Stimulated activated memory B cell treated with anti-CD40 and anti-IgM and Interleukin-4, amounts not matched to agents 10 μg/mL and 1 μg/mL and 100 μg/mL, for 72 hours (primary cell): ENCODE results near the gene TFAM.
"Not testable (repeated sequence)": the region's sequence is repeated elsewhere in the genome, so short reads cannot be mapped to it uniquely, and the experiment has no call there.

Experiments
- ATAC-seq: fragments of 150-1000 bp; cut with Tn5 transposase; 2 replicates; pipeline ENCODE4 v1.10.0; 2021
- H3K27ac Mint-ChIP-seq: one replicate; pipeline ENCODE4 v1.8.0; 2022; ENCODE audit warnings: mild to moderate bottlenecking, mixed read lengths
- H3K27me3 Mint-ChIP-seq: one replicate; pipeline ENCODE4 v1.8.0; 2022; ENCODE audit warnings: mixed read lengths
- H3K36me3 Mint-ChIP-seq: one replicate; pipeline ENCODE4 v1.8.0; 2022; ENCODE audit warnings: mixed read lengths
- H3K4me1 Mint-ChIP-seq: one replicate; pipeline ENCODE4 v1.8.0; 2022; ENCODE audit warnings: mixed read lengths
- H3K4me3 Mint-ChIP-seq: one replicate; pipeline ENCODE4 v1.8.0; 2022; ENCODE audit warnings: mild to moderate bottlenecking, moderate library complexity, mixed read lengths
- H3K9me3 Mint-ChIP-seq: one replicate; pipeline ENCODE4 v1.8.0; 2022; ENCODE audit warnings: mixed read lengths

The TFAM gene

GRCh38 chr10:58397830-58398229, 12.6 kb downstream of the TFAM start:
- H3K4me1 Mint-ChIP-seq: no peaks in the 10 kb centered on the region
- H3K4me3 Mint-ChIP-seq: no peak overlapping the region
- ATAC-seq: no peak
- H3K36me3 Mint-ChIP-seq: peaks cover 63% of the 10 kb centered on the region
- H3K9me3 Mint-ChIP-seq: no peaks in the 10 kb centered on the region
- H3K27ac Mint-ChIP-seq: no peak overlapping the region
- H3K27me3 Mint-ChIP-seq: no peaks in the 10 kb centered on the region

- H3K9me3 Mint-ChIP-seq: no peaks in the 10 kb centered on the region
- H3K27me3 Mint-ChIP-seq: no peaks in the 10 kb centered on the region
- H3K36me3 Mint-ChIP-seq: peaks cover 56% of the 10 kb centered on the region
- H3K4me1 Mint-ChIP-seq: no peaks in the 10 kb centered on the region
- H3K27ac Mint-ChIP-seq: no peak overlapping the region
- ATAC-seq: no peak
- H3K4me3 Mint-ChIP-seq: no peak overlapping the region
Observed at GRCh38 chr10:58399410-58399809, 14.2 kb downstream of the TFAM start.

DNA sequence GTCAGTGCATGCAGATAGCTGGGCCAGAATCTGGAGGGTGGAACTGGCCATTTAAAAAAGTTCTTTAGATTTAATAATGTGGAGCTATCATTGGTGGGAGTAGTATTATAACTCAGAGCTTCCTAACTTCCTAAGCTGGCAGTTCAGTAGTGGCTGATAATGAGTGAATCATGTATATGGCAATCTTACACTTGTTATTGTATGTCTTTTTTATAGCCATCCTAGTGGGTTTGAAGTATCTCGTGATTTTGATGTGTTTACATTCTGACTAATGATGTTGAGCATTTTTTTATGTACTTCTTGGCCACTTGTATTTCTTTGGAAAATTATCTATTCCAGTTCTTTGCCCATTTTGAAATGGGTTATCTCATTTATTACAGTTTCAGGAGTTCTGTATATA, 15.4 kb downstream of the TFAM start:
- ATAC-seq: no peak
- Mint-ChIP-seq H3K36me3 (peaks cover 47% of the 10 kb centered on the region), H3K27ac (no peak overlapping the region), H3K27me3 (no peaks in the 10 kb centered on the region), H3K4me3 (no peak overlapping the region), H3K9me3 (no peaks in the 10 kb centered on the region), H3K4me1 (no peaks in the 10 kb centered on the region)

- H3K27ac Mint-ChIP-seq: no peak overlapping the region
- H3K36me3 Mint-ChIP-seq: peaks cover 25% of the 10 kb centered on the region
- no peak overlapping the region for H3K4me3 Mint-ChIP-seq
- no peaks in the 10 kb centered on the region for H3K9me3 Mint-ChIP-seq
- ATAC-seq: no peak
- H3K27me3 Mint-ChIP-seq: no peaks in the 10 kb centered on the region
- no peaks in the 10 kb centered on the region for H3K4me1 Mint-ChIP-seq
Observed at GRCh38 chr10:58404001-58404400, 18.8 kb downstream of the TFAM start.

DNA sequence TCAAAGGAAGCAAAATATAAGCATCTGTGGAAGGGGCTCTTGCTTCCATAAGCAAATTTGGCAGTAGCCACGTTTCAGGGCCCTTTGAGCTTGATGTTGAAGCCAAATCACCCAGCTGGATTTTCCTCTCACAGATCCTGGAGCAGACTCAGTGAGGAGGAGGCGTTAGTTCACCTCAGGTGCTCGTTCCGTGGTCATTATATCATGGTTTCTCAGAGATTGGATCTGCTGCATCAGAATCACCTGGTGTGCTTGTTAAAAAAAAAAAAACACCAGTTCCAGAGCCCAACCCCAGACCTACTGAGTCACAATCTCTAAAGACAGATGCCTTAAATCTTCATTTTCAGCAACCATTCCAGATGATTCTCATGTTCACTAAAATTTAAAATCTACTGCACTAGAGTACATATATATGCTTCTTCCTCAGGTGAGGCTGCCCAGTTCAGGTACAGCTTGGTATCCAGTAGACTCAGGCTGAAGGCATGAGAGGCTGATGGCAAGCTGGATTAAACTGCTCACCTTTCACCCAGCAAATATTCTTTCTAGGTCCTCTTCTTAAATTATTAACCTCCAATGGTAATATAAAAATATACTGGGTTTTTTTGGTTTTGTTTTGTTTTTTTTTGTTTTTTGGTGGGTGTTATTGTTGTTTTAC, 24.9 kb downstream of the TFAM start:
- Mint-ChIP-seq H3K27ac (no peak overlapping the region), H3K27me3 (peaks cover under 1% of the 10 kb centered on the region), H3K36me3 (no peaks in the 10 kb centered on the region), H3K4me1 (no peaks in the 10 kb centered on the region), H3K4me3 (no peak overlapping the region), H3K9me3 (peaks cover 3% of the 10 kb centered on the region)
- no peak for ATAC-seq

DNA sequence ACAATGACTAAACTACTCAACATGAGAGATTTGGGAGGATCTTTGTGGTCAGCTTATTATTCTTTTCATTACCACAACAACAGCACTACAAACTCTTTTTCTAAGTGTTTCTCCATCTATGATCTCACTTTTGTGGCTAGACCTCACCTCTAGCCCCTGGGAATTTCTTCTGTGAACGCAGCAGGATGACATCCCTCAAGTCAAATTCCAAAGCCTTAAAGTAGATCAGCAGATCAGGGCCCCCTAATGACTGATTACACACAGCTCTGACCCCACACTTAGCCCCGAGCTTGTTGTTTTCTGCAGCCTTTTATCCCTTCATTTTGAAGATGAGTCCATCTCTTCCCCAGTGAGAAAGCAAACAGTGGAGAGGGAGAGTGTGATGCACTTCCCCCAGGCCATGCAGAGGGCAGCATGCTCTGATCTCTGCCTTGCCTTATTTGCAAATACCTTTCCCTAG, 27.3 kb downstream of the TFAM start:
- Mint-ChIP-seq H3K9me3 (peaks cover 3% of the 10 kb centered on the region), H3K27me3 (peaks cover 14% of the 10 kb centered on the region), H3K27ac (no peak overlapping the region), H3K36me3 (no peaks in the 10 kb centered on the region), H3K4me3 (no peak overlapping the region), H3K4me1 (no peaks in the 10 kb centered on the region)
- ATAC-seq: no peak

GRCh38 chr10:58414270-58415041, 29.2 kb downstream of the TFAM start:
- Mint-ChIP-seq H3K9me3 (peaks cover 8% of the 10 kb centered on the region), H3K4me1 (no peaks in the 10 kb centered on the region), H3K27me3 (peaks cover 14% of the 10 kb centered on the region), H3K27ac (no peak overlapping the region), H3K4me3 (no peak overlapping the region), H3K36me3 (no peaks in the 10 kb centered on the region)
- ATAC-seq: no peak

DNA sequence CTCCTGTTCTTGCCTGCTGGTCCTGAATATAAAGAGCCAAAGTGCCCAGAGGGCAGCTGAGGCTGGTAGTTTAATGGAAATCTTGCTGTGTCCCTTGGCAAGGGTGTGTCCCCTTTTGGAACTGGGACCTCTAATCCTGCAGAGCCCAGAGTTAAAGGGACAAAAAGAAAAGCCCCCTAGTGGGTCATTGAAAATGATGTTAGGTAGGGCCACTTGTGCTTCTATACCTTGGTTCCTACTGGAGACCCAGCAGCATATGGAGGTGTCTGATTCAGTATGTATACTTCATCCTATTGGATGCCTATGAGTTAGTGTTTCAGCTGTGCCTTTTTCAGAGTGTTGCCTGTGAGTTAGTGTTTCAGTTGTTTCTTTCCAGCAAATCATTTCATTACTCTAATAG, 30.5 kb downstream of the TFAM start:
- no peak overlapping the region for H3K27ac Mint-ChIP-seq
- no peaks in the 10 kb centered on the region for H3K36me3 Mint-ChIP-seq
- no peaks in the 10 kb centered on the region for H3K4me1 Mint-ChIP-seq
- H3K4me3 Mint-ChIP-seq: no peak overlapping the region
- peaks cover 14% of the 10 kb centered on the region for H3K27me3 Mint-ChIP-seq
- peaks cover 13% of the 10 kb centered on the region for H3K9me3 Mint-ChIP-seq
- no peak for ATAC-seq

DNA sequence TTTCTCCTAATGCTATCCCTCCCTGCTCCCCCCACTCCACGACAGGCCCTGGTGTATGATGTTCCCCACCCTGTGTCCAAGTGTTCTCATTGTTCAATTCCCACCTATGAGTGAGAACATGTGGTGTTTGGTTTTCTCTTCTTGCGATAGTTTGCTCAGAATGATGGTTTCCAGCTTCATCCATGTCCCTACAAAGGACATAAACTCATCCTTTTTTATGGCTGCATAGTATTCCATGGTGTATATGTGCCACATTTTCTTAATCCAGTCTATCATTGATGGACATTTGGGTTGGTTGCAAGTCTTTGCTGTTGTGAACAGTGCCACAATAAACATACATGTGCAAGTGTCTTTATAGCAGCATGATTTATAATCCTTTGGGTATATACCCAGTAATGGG, 32.7 kb downstream of the TFAM start:
- not testable (repeated sequence) for H3K4me1 Mint-ChIP-seq, H3K27ac Mint-ChIP-seq, H3K4me3 Mint-ChIP-seq, ATAC-seq, H3K36me3 Mint-ChIP-seq
- Mint-ChIP-seq H3K27me3 (peaks cover 14% of the 10 kb centered on the region), H3K9me3 (peaks cover 11% of the 10 kb centered on the region)

- H3K9me3 Mint-ChIP-seq: peaks cover 14% of the 10 kb centered on the region
- no peak overlapping the region for H3K4me3 Mint-ChIP-seq
- H3K27ac Mint-ChIP-seq: no peak overlapping the region
- H3K27me3 Mint-ChIP-seq: no peaks in the 10 kb centered on the region
- ATAC-seq: no peak
- H3K36me3 Mint-ChIP-seq: no peaks in the 10 kb centered on the region
- no peaks in the 10 kb centered on the region for H3K4me1 Mint-ChIP-seq
Observed at GRCh38 chr10:58424176-58424575, 39.0 kb downstream of the TFAM start.

DNA sequence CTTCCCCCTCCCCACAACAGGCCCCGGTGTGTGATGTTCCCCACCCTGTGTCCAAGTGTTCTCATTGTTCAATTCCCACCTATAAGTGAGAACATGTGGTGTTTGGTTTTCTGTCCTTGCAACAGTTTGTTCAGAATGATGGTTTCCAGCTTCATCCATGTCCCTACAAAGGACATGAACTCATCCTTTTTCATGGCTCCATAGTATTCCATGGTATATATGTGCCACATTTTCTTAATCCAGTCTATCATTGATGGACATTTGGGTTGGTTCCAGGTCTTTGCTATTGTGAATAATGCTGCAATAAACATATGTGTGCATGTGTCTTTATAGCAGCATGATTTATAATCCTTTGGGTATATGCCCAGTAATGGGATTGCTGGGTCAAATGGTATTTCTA, 43.2 kb downstream of the TFAM start:
- H3K27ac Mint-ChIP-seq, H3K4me1 Mint-ChIP-seq, H3K36me3 Mint-ChIP-seq, H3K9me3 Mint-ChIP-seq, H3K4me3 Mint-ChIP-seq, ATAC-seq: not testable (repeated sequence)
- peaks cover 13% of the 10 kb centered on the region for H3K27me3 Mint-ChIP-seq

DNA sequence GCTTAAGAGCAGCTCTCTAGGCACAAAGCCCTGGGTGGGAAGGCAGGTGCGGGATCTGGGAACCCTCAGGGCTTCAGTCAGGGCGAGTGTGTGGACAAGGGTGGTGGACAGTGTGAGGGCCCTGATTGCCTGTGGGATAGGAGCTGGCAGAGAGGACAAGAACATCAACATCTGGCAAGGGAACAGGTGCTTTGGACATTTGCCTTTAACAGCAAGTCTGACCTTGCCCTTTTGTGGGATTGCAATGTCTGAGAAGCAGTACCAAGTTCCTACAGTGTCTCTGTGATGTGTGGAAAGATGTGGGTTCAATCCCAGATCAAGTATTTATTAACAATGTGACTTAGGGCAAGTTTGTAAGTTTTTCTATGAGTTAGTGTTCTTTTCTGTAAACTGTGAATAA, 46.7 kb downstream of the TFAM start:
- Mint-ChIP-seq H3K36me3 (no peaks in the 10 kb centered on the region), H3K27ac (no peak overlapping the region), H3K4me1 (no peaks in the 10 kb centered on the region), H3K9me3 (peaks cover 2% of the 10 kb centered on the region), H3K27me3 (peaks cover 25% of the 10 kb centered on the region), H3K4me3 (no peak overlapping the region)
- no peak for ATAC-seq

DNA sequence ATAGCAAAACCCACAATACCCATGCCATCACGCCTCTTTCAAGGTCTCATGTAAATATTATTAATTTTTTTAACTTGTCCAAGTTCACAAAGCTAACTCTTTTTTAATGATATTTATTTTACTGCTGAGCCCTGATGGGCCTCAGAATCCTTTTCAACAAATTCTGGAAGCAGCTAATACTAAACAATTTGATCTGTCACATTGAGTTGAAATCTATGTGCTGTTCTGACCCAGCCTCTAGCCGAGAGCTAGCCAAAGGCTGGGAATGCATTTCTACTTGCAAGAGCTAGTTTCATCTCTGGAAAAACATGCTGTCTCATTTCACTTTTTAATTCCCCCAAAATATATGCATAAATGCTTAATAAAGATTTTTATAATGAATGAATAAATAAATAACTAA, 47.9 kb downstream of the TFAM start:
- Mint-ChIP-seq H3K9me3 (peaks cover 2% of the 10 kb centered on the region), H3K27me3 (peaks cover 35% of the 10 kb centered on the region), H3K4me3 (no peak overlapping the region)

DNA sequence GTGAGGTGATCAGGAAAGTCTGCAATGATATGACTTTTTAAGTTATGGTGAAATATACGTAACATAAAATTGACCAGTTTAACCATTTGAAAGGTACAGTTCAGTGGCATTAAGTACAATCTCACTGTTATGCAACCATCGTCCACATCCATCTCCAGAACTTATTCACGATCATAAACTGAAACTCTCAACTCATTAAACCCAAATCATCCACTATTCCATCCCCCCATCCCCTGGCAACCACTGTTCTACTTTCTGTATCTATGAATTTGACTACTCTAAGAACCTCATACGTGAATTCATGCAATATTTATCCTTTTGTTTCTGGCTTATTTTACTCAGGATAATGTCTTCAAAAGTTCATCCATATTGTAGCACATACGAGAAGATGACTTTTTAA, 48.4 kb downstream of the TFAM start:
- no peaks in the 10 kb centered on the region for H3K4me1 Mint-ChIP-seq
- H3K36me3 Mint-ChIP-seq: no peaks in the 10 kb centered on the region
- H3K9me3 Mint-ChIP-seq: no peaks in the 10 kb centered on the region
- H3K27me3 Mint-ChIP-seq: peaks cover 35% of the 10 kb centered on the region
- H3K4me3 Mint-ChIP-seq: no peak overlapping the region
- H3K27ac Mint-ChIP-seq: no peak overlapping the region
- ATAC-seq: no peak

More for the DNA sequence above, 47.9 kb downstream of the TFAM start:
- no peaks in the 10 kb centered on the region for H3K36me3 Mint-ChIP-seq
- H3K27ac Mint-ChIP-seq: no peak overlapping the region
- no peaks in the 10 kb centered on the region for H3K4me1 Mint-ChIP-seq
- no peak for ATAC-seq

GRCh38 chr10:58435297-58435985, 50.2 kb downstream of the TFAM start:
- H3K4me3 Mint-ChIP-seq: no peak overlapping the region
- ATAC-seq: no peak
- no peaks in the 10 kb centered on the region for H3K36me3 Mint-ChIP-seq
- H3K9me3 Mint-ChIP-seq: peaks cover 6% of the 10 kb centered on the region
- no peak overlapping the region for H3K27ac Mint-ChIP-seq
- H3K4me1 Mint-ChIP-seq: no peaks in the 10 kb centered on the region
- H3K27me3 Mint-ChIP-seq: peaks cover 35% of the 10 kb centered on the region

DNA sequence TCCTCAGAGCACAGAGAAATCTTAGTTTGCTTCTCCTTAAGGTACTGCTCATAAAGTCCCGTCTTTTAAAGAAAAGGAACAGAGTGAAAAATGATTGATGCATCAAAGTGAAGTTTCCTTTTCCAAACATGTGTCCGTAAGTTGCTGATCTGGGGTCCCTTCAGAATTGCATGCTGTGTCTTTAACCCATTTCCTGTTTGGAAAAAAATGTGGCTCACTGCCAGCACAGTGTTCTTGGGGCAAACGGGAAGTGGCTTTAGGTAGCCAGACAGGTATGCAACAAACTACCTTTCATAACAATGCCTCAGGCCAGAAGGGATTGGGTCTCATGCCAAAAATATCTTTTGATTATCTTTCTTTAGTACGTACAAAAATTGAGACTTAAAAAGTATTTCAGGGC, 50.9 kb downstream of the TFAM start:
- ATAC-seq: no peak
- Mint-ChIP-seq H3K36me3 (no peaks in the 10 kb centered on the region), H3K4me3 (no peak overlapping the region), H3K27ac (no peak overlapping the region), H3K9me3 (peaks cover 7% of the 10 kb centered on the region), H3K27me3 (peaks cover 35% of the 10 kb centered on the region), H3K4me1 (no peaks in the 10 kb centered on the region)
